ENCODE data around the gene TMEM121B. TPM values are rescaled to one million over a fixed set of nuclear protein-coding genes. Genes with fewer than 3 reads are reported as not detected.

The TMEM121B gene
- total RNA-seq, 4 donors from 2014 or later: 0.12 to 0.57 (median 0.20) TPM

- no peak overlapping the region for H3K27ac ChIP-seq
- TF ChIP-seq, protein P1, sequence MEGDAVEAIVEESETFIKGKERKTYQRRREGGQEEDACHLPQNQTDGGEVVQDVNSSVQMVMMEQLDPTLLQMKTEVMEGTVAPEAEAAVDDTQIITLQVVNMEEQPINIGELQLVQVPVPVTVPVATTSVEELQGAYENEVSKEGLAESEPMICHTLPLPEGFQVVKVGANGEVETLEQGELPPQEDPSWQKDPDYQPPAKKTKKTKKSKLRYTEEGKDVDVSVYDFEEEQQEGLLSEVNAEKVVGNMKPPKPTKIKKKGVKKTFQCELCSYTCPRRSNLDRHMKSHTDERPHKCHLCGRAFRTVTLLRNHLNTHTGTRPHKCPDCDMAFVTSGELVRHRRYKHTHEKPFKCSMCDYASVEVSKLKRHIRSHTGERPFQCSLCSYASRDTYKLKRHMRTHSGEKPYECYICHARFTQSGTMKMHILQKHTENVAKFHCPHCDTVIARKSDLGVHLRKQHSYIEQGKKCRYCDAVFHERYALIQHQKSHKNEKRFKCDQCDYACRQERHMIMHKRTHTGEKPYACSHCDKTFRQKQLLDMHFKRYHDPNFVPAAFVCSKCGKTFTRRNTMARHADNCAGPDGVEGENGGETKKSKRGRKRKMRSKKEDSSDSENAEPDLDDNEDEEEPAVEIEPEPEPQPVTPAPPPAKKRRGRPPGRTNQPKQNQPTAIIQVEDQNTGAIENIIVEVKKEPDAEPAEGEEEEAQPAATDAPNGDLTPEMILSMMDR (IDR thresholded peaks at IDR 0.05): no peak
- no peak for TF ChIP-seq POLR2A (IDR thresholded peaks at IDR 0.05)
- 43 to 53% methylated on average over 9 of the region's 9 CpGs for WGBS, 2 donors
- H3K4me3 ChIP-seq: no peak overlapping the region
- H3K36me3 ChIP-seq: peaks cover 17 to 36% (median 19%) of the 10 kb centered on the region in 3 donors
- DNase-seq: no peak
- intact Hi-C loops (cut with DNase I): no loop called here
- no peaks in the 10 kb centered on the region for H3K9me3 ChIP-seq
- H3K27me3 ChIP-seq: peaks cover 0 to 7% (median 0%) of the 10 kb centered on the region in 4 donors
- H3K4me1 ChIP-seq: peaks cover 0 to 8% (median 0%) of the 10 kb centered on the region in 3 donors
Measured at GRCh38 chr22:17112491-17113042, 8.6 kb downstream of the TMEM121B start.

DNA sequence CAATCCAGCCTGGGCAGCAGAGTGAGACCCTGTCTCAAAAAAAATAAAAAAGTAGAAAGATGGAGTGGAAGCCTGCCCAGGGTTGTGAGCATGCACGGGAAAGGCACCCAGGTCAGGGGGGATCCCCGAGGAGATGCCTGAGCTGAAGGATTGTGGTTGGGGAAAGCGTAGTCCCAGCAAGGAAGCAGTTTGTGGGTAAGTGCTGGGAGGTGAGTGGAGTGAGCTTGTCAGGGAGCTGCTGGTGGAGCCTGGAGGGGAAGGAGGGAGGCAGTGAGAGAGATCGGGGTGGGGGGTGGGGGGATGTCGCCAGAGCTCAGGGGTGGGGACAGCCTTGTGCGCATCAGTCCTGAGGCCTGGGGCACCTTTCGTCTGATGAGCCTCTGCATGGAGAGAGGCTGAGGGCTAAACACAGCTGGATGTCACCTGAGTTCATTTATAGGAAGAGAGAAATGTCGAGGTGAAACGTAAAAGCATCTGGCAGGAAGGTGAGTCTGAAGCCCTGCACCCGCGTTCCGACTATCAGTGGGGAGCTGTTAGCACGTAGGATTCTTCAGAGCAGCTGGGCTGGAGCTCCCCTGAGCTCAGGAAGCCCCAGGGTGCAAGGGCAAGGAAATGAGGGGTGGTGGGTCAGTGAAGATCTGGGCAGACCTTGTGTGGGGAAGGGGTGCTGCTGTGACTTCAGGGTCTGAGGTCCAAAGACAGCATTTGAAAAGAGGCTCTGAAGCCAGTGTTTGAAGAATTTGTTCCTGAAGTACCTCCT is 10.2 kb downstream of the TMEM121B start:
- Histone ChIP-seq H3K27ac (no peak overlapping the region), H3K9me3 (no peaks in the 10 kb centered on the region), H3K4me1 (no peaks in the 10 kb centered on the region), H3K4me3 (no peak overlapping the region), H3K27me3 (no peaks in the 10 kb centered on the region), H3K36me3 (peaks cover 17 to 52% (median 19%) of the 10 kb centered on the region in 3 donors)
- WGBS, 2 donors: 68 to 80% methylated on average over 12 of the region's 13 CpGs
- intact Hi-C loops (cut with DNase I): no loop called here
- TF ChIP-seq, protein P1 (IDR thresholded peaks at IDR 0.05): no peak
- TF ChIP-seq POLR2A (IDR thresholded peaks at IDR 0.05): no peak
- DNase-seq: no peak

DNA sequence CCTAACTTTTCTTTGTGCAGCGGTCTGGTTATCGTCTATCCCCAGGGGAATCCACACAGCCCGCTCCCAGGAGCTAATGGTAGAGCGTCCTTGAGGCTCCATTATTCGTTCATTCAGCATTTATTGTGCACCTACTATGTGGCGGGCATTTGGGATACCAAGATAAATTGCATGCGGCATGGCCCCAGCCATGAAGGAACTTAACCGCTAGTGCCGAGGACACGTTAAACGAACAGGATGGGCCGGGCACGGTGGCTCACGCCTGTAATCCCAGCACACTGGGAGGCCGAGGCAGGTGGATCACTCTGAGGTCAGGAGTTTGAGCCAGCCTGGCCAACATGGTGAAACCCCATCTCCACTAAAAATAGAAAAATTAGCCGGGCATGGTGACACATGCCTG is 11.2 kb downstream of the TMEM121B start:
- Histone ChIP-seq H3K9me3 (no peaks in the 10 kb centered on the region), H3K4me3 (no peak overlapping the region), H3K36me3 (peaks cover 17 to 62% (median 19%) of the 10 kb centered on the region in 3 donors), H3K27me3 (no peaks in the 10 kb centered on the region), H3K4me1 (no peaks in the 10 kb centered on the region), H3K27ac (no peak overlapping the region)
- TF ChIP-seq, protein P1 (IDR thresholded peaks at IDR 0.05): no peak
- TF ChIP-seq POLR2A (IDR thresholded peaks at IDR 0.05): no peak
- DNase-seq: no peak
- 87 to 95% methylated on average over 7 to 8 of the region's 16 CpGs for WGBS, 2 donors
- intact Hi-C loops (cut with DNase I): no loop called here

DNA sequence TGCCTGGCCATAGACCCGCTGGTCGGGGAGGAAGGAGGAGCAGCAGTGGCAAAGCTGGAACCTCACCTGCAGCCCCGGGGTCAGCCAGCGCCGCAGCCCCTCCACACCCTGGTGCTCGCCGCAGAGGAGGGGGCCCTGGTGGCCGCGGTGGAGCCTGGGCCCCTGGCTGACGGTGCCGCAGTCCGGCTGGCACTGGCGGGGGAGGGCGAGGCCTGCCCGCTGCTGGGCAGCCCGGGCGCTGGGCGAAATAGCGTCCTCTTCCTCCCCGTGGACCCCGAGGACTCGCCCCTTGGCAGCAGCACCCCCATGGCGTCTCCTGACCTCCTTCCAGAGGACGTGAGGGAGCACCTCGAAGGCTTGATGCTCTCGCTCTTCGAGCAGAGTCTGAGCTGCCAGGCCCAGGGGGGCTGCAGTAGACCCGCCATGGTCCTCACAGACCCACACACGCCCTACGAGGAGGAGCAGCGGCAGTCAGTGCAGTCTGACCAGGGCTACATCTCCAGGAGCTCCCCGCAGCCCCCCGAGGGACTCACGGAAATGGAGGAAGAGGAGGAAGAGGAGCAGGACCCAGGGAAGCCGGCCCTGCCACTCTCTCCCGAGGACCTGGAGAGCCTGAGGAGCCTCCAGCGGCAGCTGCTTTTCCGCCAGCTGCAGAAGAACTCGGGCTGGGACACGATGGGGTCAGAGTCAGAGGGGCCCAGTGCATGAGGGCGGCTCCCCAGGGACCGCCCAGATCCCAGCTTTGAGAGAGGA is 11.9 kb downstream of the TMEM121B start:
- no peak overlapping the region for H3K27ac ChIP-seq
- no peaks in the 10 kb centered on the region for H3K27me3 ChIP-seq
- 78 to 94% methylated on average over 6 to 12 of the region's 42 CpGs for WGBS, 2 donors
- H3K4me1 ChIP-seq: no peaks in the 10 kb centered on the region
- no peak for DNase-seq
- no peak for TF ChIP-seq POLR2A (IDR thresholded peaks at IDR 0.05)
- TF ChIP-seq, protein P1 (IDR thresholded peaks at IDR 0.05): no peak
- H3K36me3 ChIP-seq: peaks cover 17 to 69% (median 19%) of the 10 kb centered on the region in 3 donors
- no peaks in the 10 kb centered on the region for H3K9me3 ChIP-seq
- H3K4me3 ChIP-seq: no peak overlapping the region
- intact Hi-C loops (cut with DNase I): no loop called here
